ENCODE measurements around the gene VSIG4. TPM values are rescaled to one million over a fixed set of nuclear protein-coding genes. Genes with fewer than 3 reads are reported as not detected.

The VSIG4 gene
- total RNA-seq, 1 experiment from 2014 or later: not detected

DNA sequence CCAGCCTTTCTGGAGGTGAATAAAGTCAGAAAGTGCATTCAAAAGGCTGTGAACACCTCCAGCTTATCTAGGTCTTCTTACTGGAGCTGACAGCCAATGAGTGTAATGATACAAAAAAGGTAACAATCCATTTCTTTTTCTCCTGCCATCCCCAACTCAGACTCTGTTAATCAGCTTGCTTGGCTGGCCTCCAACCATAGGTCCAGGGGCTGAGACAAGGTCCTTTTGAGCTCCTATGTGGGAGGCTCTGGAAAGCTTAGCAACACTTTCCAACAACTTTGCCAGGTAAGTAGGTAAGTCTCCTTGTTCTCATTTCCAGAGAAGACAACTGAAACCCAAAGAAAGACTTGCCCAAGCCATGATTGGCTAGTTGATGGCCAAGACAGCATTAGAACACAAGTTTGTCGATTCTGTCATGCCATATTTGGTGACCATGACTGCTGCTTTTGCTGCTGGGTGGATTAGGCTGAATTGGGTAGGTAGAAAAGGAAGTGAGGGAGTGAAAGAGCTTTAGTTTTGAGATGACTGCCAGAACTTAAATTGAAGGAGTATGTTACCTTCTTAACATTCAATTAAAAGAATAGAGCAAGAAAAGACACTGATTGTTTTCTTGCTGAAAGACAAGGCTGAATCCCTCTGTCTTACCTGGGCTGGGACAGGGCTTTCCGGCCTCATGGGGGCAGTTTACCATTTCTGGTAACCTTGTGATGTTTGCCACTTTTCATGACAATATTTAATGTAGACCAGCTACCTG lies 22.8 kb downstream of the VSIG4 start:
- no peak overlapping the region for H3K14ac ChIP-seq (ENCODE audit: insufficient read depth, low read length)
- H3K79me1 ChIP-seq (ENCODE audit: insufficient read depth, low read depth, low read length, poor library complexity, severe bottlenecking): no peaks in the 10 kb centered on the region
- no peak overlapping the region for H4K91ac ChIP-seq (ENCODE audit: insufficient read length, low read depth, low read length)
- TF ChIP-seq CTCF (conservative IDR thresholded peaks at IDR 0.05): no peak
- no peak overlapping the region for H3K27ac Mint-ChIP-seq
- no peak overlapping the region for H3K27ac ChIP-seq (ENCODE audit: insufficient read length, low read depth, low read length)
- H3K18ac ChIP-seq (ENCODE audit: insufficient read length, low read depth, low read length): no peak overlapping the region
- H3K23me2 ChIP-seq (ENCODE audit: insufficient read length, low read depth, low read length, poor library complexity, severe bottlenecking): no peaks in the 10 kb centered on the region
- H3K23ac ChIP-seq (ENCODE audit: insufficient read length, low read depth, low read length): no peak overlapping the region
- no peak overlapping the region for H4K5ac ChIP-seq (ENCODE audit: insufficient read length, low read depth, low read length)
- DNase-seq: no peak
- H3K36me3 Mint-ChIP-seq (ENCODE audit: insufficient read depth in 1 of 3, low read depth in 3 of 3): no peaks in the 10 kb centered on the region; a peak in 2 of 7 replicates
- H2BK120ac ChIP-seq (ENCODE audit: low read depth, low read length, poor library complexity, severe bottlenecking): no peak overlapping the region
- peaks cover 55 to 65% of the 10 kb centered on the region in 2 experiments for H3K9me3 Mint-ChIP-seq
- H3K79me2 ChIP-seq (ENCODE audit: insufficient read depth, low read length): no peaks in the 10 kb centered on the region
- no peaks in the 10 kb centered on the region for H3K27me3 ChIP-seq (ENCODE audit: insufficient read depth, low read length)
- no peaks in the 10 kb centered on the region for H3K4me1 ChIP-seq (ENCODE audit: insufficient read depth, low read length)
- no peak overlapping the region for H3K4me3 Mint-ChIP-seq
- H2BK5ac ChIP-seq (ENCODE audit: insufficient read length, low read length): no peak overlapping the region
- H3K4ac ChIP-seq (ENCODE audit: low read depth, low read length): no peak overlapping the region
- H3T11ph ChIP-seq (ENCODE audit: low read length): no peak overlapping the region
- H2BK20ac ChIP-seq (ENCODE audit: low read depth, low read length, poor library complexity, severe bottlenecking): no peak overlapping the region
- WGBS (ENCODE audit: extremely low coverage, insufficient read length, low lambda C conversion rate): no CpG with 5 or more reads among the region's 2 CpGs
- H2BK15ac ChIP-seq (ENCODE audit: low read depth, low read length): no peak overlapping the region
- no peak overlapping the region for H3K4me2 ChIP-seq (ENCODE audit: insufficient read depth, insufficient read length, low read length)
- no peak overlapping the region for H4K8ac ChIP-seq (replicated peaks; ENCODE audit: insufficient read length, low read depth, low read length)
- no peaks in the 10 kb centered on the region for H4K20me1 ChIP-seq (ENCODE audit: control insufficient read depth, insufficient read depth, insufficient read length)
- peaks cover 2% of the 10 kb centered on the region; the same call in 1 of the 2 replicates for H3K27me3 Mint-ChIP-seq (ENCODE audit: low read depth)
- no peak overlapping the region for H2BK12ac ChIP-seq (ENCODE audit: insufficient read length, low read depth, low read length)
- H3K9me3 ChIP-seq (ENCODE audit: control insufficient read depth, low read depth, low read length): peaks cover 62% of the 10 kb centered on the region
- H2AFZ ChIP-seq (ENCODE audit: low read length): no peak overlapping the region
- no peak overlapping the region for H3K9ac ChIP-seq (ENCODE audit: extremely low read depth, insufficient read length, low read length)
- no peak overlapping the region for H3K56ac ChIP-seq (ENCODE audit: insufficient read length, low read depth, low read length)
- H3K4me1 Mint-ChIP-seq: no peaks in the 10 kb centered on the region
- H2AK5ac ChIP-seq (ENCODE audit: insufficient read length, low read length): no peak overlapping the region
